Renal cortex interstitium (tissue), 15 donors: Measurements from ENCODE around the gene RPL12. TPM values are rescaled to one million over a fixed set of nuclear protein-coding genes. Genes with fewer than 3 reads are reported as not detected.

Experiments
- DNase-seq, 11 donors: peaks; one replicate each; pipeline ENCODE4 v3.0.0-alpha.2; 2013; ENCODE audit warnings: low read depth in 9 of 11, low spot score in 4 of 11; ENCODE audit errors: extremely low read depth in 1 of 11
- long read RNA-seq, 16 experiments: transcript quantifications; one replicate each; lab custom pipeline, GENCODE V29; 2026
- polyA plus RNA-seq, 3 donors: library from polyadenylated mRNA; unstranded; fragments of 120-200 nt; gene quantifications; one replicate each; pipeline ENCODE4 v1.2.1, GENCODE V29; 2013; ENCODE audit not compliant: insufficient read length in 3 of 3

The RPL12 gene
- polyA plus RNA-seq, result 1,000 to 10,000 TPM; 1,370 to 1,528 (median 1,526) TPM
- long read RNA-seq, donor 1, transcript RPL12-204 (7 exons, 864 nt), result minor isoform, 8 of 1,965 reads
- long read RNA-seq, donor 1, transcript RPL12-201 (7 exons, 633 nt), result major isoform, 842 of 1,965 reads
- long read RNA-seq, donor 1, transcript RPL12-202 (2 exons, 344 nt), result minor isoform, 10 of 1,965 reads
- long read RNA-seq, donor 1, transcript RPL12-203 (4 exons, 2,275 nt), result minor isoform, 172 of 1,965 reads
- long read RNA-seq, donor 1, partial matches to known transcripts, result 874 of 1,965 reads
- long read RNA-seq, donor 1, other reads (novel, unspliced or antisense), result 59 of 1,965 reads
- long read RNA-seq, donor 2, transcript RPL12-201 (7 exons, 633 nt), result major isoform, 815 of 2,034 reads
- long read RNA-seq, donor 2, transcript RPL12-203 (4 exons, 2,275 nt), result minor isoform, 194 of 2,034 reads
- long read RNA-seq, donor 2, transcript RPL12-204 (7 exons, 864 nt), result minor isoform, 6 of 2,034 reads
- long read RNA-seq, donor 2, partial matches to known transcripts, result 951 of 2,034 reads
- long read RNA-seq, donor 2, other reads (novel, unspliced or antisense), result 65 of 2,034 reads
- long read RNA-seq, donor 3, transcript RPL12-203 (4 exons, 2,275 nt), result minor isoform, 405 of 2,946 reads
- long read RNA-seq, donor 3, transcript RPL12-204 (7 exons, 864 nt), result minor isoform, 15 of 2,946 reads
- long read RNA-seq, donor 3, transcript RPL12-201 (7 exons, 633 nt), result major isoform, 1,131 of 2,946 reads
- long read RNA-seq, donor 3, partial matches to known transcripts, result 1,321 of 2,946 reads
- long read RNA-seq, donor 3, other reads (novel, unspliced or antisense), result 72 of 2,946 reads
- long read RNA-seq, donor 4, transcript RPL12-203 (4 exons, 2,275 nt), result minor isoform, 375 of 2,675 reads
- long read RNA-seq, donor 4, transcript RPL12-201 (7 exons, 633 nt), result major isoform, 893 of 2,675 reads
- long read RNA-seq, donor 4, transcript RPL12-202 (2 exons, 344 nt), result minor isoform, 6 of 2,675 reads
- long read RNA-seq, donor 4, partial matches to known transcripts, result 1,358 of 2,675 reads
- long read RNA-seq, donor 4, other reads (novel, unspliced or antisense), result 39 of 2,675 reads
- long read RNA-seq, donor 5, result 0 reads
- long read RNA-seq, donor 6, transcript RPL12-204 (7 exons, 864 nt), result minor isoform, 5 of 2,026 reads
- long read RNA-seq, donor 6, transcript RPL12-203 (4 exons, 2,275 nt), result minor isoform, 248 of 2,026 reads
- long read RNA-seq, donor 6, transcript RPL12-201 (7 exons, 633 nt), result major isoform, 761 of 2,026 reads
- long read RNA-seq, donor 6, partial matches to known transcripts, result 961 of 2,026 reads
- long read RNA-seq, donor 6, other reads (novel, unspliced or antisense), result 49 of 2,026 reads
- long read RNA-seq, donor 7, transcript RPL12-204 (7 exons, 864 nt), result minor isoform, 18 of 2,944 reads
- long read RNA-seq, donor 7, transcript RPL12-203 (4 exons, 2,275 nt), result minor isoform, 410 of 2,944 reads
- long read RNA-seq, donor 7, transcript RPL12-201 (7 exons, 633 nt), result major isoform, 1,207 of 2,944 reads
- long read RNA-seq, donor 7, partial matches to known transcripts, result 1,241 of 2,944 reads
- long read RNA-seq, donor 7, other reads (novel, unspliced or antisense), result 63 of 2,944 reads
- long read RNA-seq, donor 8, transcript RPL12-204 (7 exons, 864 nt), result minor isoform, 13 of 4,649 reads
- long read RNA-seq, donor 8, transcript RPL12-203 (4 exons, 2,275 nt), result minor isoform, 621 of 4,649 reads
- long read RNA-seq, donor 8, transcript RPL12-201 (7 exons, 633 nt), result major isoform, 1,927 of 4,649 reads
- long read RNA-seq, donor 8, transcript RPL12-202 (2 exons, 344 nt), result minor isoform, 7 of 4,649 reads
- long read RNA-seq, donor 8, partial matches to known transcripts, result 1,981 of 4,649 reads
- long read RNA-seq, donor 8, other reads (novel, unspliced or antisense), result 99 of 4,649 reads
- long read RNA-seq, donor 9, transcript RPL12-201 (7 exons, 633 nt), result major isoform, 793 of 1,961 reads
- long read RNA-seq, donor 9, transcript RPL12-203 (4 exons, 2,275 nt), result minor isoform, 234 of 1,961 reads
- long read RNA-seq, donor 9, transcript RPL12-202 (2 exons, 344 nt), result minor isoform, 5 of 1,961 reads
- long read RNA-seq, donor 9, transcript RPL12-204 (7 exons, 864 nt), result minor isoform, 7 of 1,961 reads
- long read RNA-seq, donor 9, partial matches to known transcripts, result 878 of 1,961 reads
- long read RNA-seq, donor 9, other reads (novel, unspliced or antisense), result 43 of 1,961 reads
- long read RNA-seq, donor 10, transcript RPL12-204 (7 exons, 864 nt), result minor isoform, 14 of 2,631 reads
- long read RNA-seq, donor 10, transcript RPL12-203 (4 exons, 2,275 nt), result minor isoform, 443 of 2,631 reads
- long read RNA-seq, donor 10, transcript RPL12-201 (7 exons, 633 nt), result major isoform, 970 of 2,631 reads
- long read RNA-seq, donor 10, partial matches to known transcripts, result 1,149 of 2,631 reads
- long read RNA-seq, donor 10, other reads (novel, unspliced or antisense), result 51 of 2,631 reads
- long read RNA-seq, donor 11, transcript RPL12-203 (4 exons, 2,275 nt), result minor isoform, 183 of 1,899 reads
- long read RNA-seq, donor 11, transcript RPL12-201 (7 exons, 633 nt), result major isoform, 738 of 1,899 reads
- long read RNA-seq, donor 11, partial matches to known transcripts, result 933 of 1,899 reads
- long read RNA-seq, donor 11, other reads (novel, unspliced or antisense), result 40 of 1,899 reads
- long read RNA-seq, donor 12, transcript RPL12-204 (7 exons, 864 nt), result minor isoform, 5 of 1,202 reads
- long read RNA-seq, donor 12, transcript RPL12-201 (7 exons, 633 nt), result major isoform, 479 of 1,202 reads
- long read RNA-seq, donor 12, transcript RPL12-203 (4 exons, 2,275 nt), result minor isoform, 101 of 1,202 reads
- long read RNA-seq, donor 12, partial matches to known transcripts, result 602 of 1,202 reads
- long read RNA-seq, donor 12, other reads (novel, unspliced or antisense), result 14 of 1,202 reads
- long read RNA-seq, donor 13, result 0 reads
- long read RNA-seq, donor 14, transcript RPL12-203 (4 exons, 2,275 nt), result minor isoform, 286 of 2,227 reads
- long read RNA-seq, donor 14, transcript RPL12-201 (7 exons, 633 nt), result major isoform, 872 of 2,227 reads
- long read RNA-seq, donor 14, partial matches to known transcripts, result 1,002 of 2,227 reads
- long read RNA-seq, donor 14, other reads (novel, unspliced or antisense), result 63 of 2,227 reads
- long read RNA-seq, donor 15, transcript RPL12-201 (7 exons, 633 nt), result major isoform, 306 of 792 reads
- long read RNA-seq, donor 15, transcript RPL12-204 (7 exons, 864 nt), result minor isoform, 7 of 792 reads
- long read RNA-seq, donor 15, transcript RPL12-203 (4 exons, 2,275 nt), result minor isoform, 156 of 792 reads
- long read RNA-seq, donor 15, partial matches to known transcripts, result 313 of 792 reads
- long read RNA-seq, donor 15, other reads (novel, unspliced or antisense), result 8 of 792 reads
- long read RNA-seq, donor 16, transcript RPL12-203 (4 exons, 2,275 nt), result minor isoform, 424 of 6,081 reads
- long read RNA-seq, donor 16, transcript RPL12-204 (7 exons, 864 nt), result minor isoform, 31 of 6,081 reads
- long read RNA-seq, donor 16, transcript RPL12-201 (7 exons, 633 nt), result major isoform, 2,698 of 6,081 reads
- long read RNA-seq, donor 16, transcript RPL12-202 (2 exons, 344 nt), result minor isoform, 6 of 6,081 reads
- long read RNA-seq, donor 16, partial matches to known transcripts, result 2,730 of 6,081 reads
- long read RNA-seq, donor 16, other reads (novel, unspliced or antisense), result 192 of 6,081 reads

GRCh38 chr9:127450830-127451607 lies at the start of gene RPL12, which contains the start of gene LRSAM1:
Gene RPL12, minus strand, starts transcription at chr9:127451406. Its CDS starts 89 bp downstream, at chr9:127451317.
Gene LRSAM1, plus strand, starts transcription at chr9:127451510. Its CDS starts 3,018 bp downstream, at chr9:127454528.
- DNase-seq, result peak; percentile 93 to 99 (median 96)

GRCh38 chr9:127500862-127501261 lies 49.7 kb upstream of the RPL12 start:
- DNase-seq, result no peak

DNA sequence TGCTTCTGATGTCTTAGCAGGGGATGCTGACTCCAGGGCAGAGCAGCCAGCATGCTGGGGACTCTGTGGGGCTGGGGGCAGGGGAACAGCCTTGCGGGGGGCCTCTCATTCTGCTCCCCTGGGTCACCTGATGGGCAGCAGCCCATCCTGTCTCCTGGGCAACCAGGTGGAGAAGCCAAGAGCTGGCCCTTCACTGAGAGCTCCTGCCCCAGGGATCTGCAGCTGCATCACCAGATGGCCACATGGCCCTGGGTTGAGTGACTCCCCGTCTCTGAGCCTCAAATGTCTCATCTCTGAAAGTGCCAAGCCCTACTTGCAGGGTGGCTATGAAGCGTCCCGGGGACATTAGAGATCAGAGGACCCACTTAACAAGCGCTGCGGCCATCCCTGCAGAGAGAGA lies 49.2 kb upstream of the RPL12 start:
- no peak for DNase-seq

DNA sequence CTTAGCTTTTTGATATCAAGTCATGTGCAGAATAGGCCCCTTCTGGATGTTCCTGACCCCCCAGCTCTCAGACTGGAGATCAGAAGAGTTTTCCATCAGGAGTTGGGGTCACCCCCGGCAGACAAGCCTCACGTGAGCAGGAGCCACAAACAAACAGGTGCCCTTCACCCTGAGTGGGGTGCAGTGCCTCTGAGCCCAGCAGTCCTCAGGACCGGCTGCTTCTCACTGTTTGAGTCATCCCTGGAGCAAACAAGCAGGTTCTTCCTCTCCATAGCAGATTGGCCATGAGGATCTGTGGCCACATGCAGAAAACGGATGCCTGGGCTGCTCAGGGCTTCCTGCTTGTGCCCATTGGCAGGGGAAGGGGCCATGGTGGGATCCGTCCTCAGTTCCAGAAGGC lies 47.1 kb upstream of the RPL12 start:
- DNase-seq, result no peak

- no peak for DNase-seq
Observed at GRCh38 chr9:127497656-127498290, 46.6 kb upstream of the RPL12 start.

GRCh38 chr9:127496974-127497373 lies 45.8 kb upstream of the RPL12 start:
- DNase-seq, result no peak

GRCh38 chr9:127495884-127496555 lies 44.8 kb upstream of the RPL12 start:
- no peak for DNase-seq

- DNase-seq, result no peak
Observed at GRCh38 chr9:127494304-127494702, 43.1 kb upstream of the RPL12 start.

GRCh38 chr9:127493592-127494303 lies 42.5 kb upstream of the RPL12 start:
- no peak for DNase-seq

DNA sequence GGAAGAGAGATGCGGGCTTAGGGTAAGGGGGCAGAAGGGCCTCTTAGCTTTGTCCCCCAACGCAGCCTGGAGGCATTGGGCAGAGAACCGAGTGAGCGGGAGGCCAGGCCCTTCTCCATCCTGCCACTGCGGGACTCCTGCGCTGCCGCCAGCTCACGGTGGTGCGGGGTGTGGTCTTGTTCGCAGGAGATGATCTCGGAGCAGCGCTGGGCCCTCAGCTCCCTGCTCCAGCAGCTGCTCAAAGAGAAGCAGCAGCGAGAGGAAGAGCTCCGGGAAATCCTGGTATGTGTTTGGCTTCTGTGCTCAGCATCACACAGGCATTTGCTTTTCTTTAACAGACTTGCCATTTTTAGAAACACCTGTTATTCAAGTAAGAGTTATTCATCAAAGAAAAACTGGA lies 41.4 kb upstream of the RPL12 start:
- no peak for DNase-seq

DNA sequence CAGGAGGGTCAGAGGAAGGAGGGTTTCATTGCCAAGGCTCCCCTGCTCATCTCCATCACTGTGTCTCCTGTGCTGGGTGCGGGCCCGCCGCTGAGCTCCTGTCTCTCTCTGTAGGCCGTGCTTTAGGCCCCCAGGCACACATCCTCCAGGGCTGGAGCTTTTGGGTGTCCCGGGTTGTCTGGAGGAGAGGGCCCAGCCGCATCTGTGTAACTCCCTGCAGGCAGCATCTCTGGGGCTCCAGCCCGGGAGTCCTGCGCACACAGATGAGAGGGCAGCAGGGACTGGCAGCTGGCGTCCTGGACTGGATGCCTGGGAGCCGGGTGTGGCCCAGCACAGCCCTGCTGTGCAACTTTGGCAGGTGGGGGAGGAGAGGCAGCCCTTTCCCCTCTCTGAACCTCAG lies 40.3 kb upstream of the RPL12 start:
- DNase-seq, result no peak
